ENCODE measurements around the gene ST8SIA2. TPM values are rescaled to one million over a fixed set of nuclear protein-coding genes. Genes with fewer than 3 reads are reported as not detected.

ST8SIA2 gene
- total RNA-seq, 1 donor from 2014 or later: not detected

- TF ChIP-seq CTCF (IDR thresholded peaks at IDR 0.05): no peak
These were observed 6.9 kb downstream of the ST8SIA2 start for GRCh38 chr15:92400573-92400972.

GRCh38 chr15:92400980-92401787 lies 7.5 kb downstream of the ST8SIA2 start:
- no peak for TF ChIP-seq CTCF (IDR thresholded peaks at IDR 0.05)
- intact Hi-C loops (cut with DNase I): no loop called here

More at GRCh38 chr15:92400573-92400972, 6.9 kb downstream of the ST8SIA2 start:
- Histone ChIP-seq H3K9me3 (no peaks in the 10 kb centered on the region), H3K4me1 (no peaks in the 10 kb centered on the region), H3K36me3 (no peaks in the 10 kb centered on the region), H3K27me3 (no peaks in the 10 kb centered on the region), H3K27ac (no peak overlapping the region), H3K4me3 (no peak overlapping the region)
- intact Hi-C loops (cut with DNase I): no loop called here
- DNase-seq (ENCODE audit: low spot score in 2 of 2): no peak

GRCh38 chr15:92402751-92403150 lies 9.1 kb downstream of the ST8SIA2 start:
- no peaks in the 10 kb centered on the region for H3K27me3 ChIP-seq
- no peaks in the 10 kb centered on the region for H3K4me1 ChIP-seq
- H3K36me3 ChIP-seq: no peaks in the 10 kb centered on the region
- intact Hi-C loops (cut with DNase I): no loop called here
- H3K9me3 ChIP-seq: no peaks in the 10 kb centered on the region
- no peak overlapping the region for H3K27ac ChIP-seq
- H3K4me3 ChIP-seq: no peak overlapping the region
- no peak for DNase-seq (ENCODE audit: low spot score in 2 of 2)
- TF ChIP-seq CTCF (IDR thresholded peaks at IDR 0.05): no peak

More at GRCh38 chr15:92400980-92401787, 7.5 kb downstream of the ST8SIA2 start:
- H3K27ac ChIP-seq: no peak overlapping the region
- no peak for DNase-seq (ENCODE audit: low spot score in 2 of 2)
- no peaks in the 10 kb centered on the region for H3K36me3 ChIP-seq
- H3K27me3 ChIP-seq: no peaks in the 10 kb centered on the region
- no peaks in the 10 kb centered on the region for H3K9me3 ChIP-seq
- H3K4me3 ChIP-seq: no peak overlapping the region
- no peaks in the 10 kb centered on the region for H3K4me1 ChIP-seq

- Histone ChIP-seq H3K36me3 (no peaks in the 10 kb centered on the region), H3K27ac (no peak overlapping the region), H3K4me3 (no peak overlapping the region), H3K4me1 (no peaks in the 10 kb centered on the region), H3K9me3 (no peaks in the 10 kb centered on the region), H3K27me3 (no peaks in the 10 kb centered on the region)
- no peak for TF ChIP-seq CTCF (IDR thresholded peaks at IDR 0.05)
- intact Hi-C loops (cut with DNase I): no loop called here
- DNase-seq (ENCODE audit: low spot score in 2 of 2): no peak
These were observed 12.3 kb downstream of the ST8SIA2 start for GRCh38 chr15:92405942-92406341.

- Histone ChIP-seq H3K9me3 (no peaks in the 10 kb centered on the region), H3K36me3 (no peaks in the 10 kb centered on the region), H3K27me3 (no peaks in the 10 kb centered on the region), H3K4me1 (no peaks in the 10 kb centered on the region), H3K27ac (no peak overlapping the region), H3K4me3 (no peak overlapping the region)
- intact Hi-C loops (cut with DNase I): no loop called here
- TF ChIP-seq CTCF (IDR thresholded peaks at IDR 0.05): no peak
- DNase-seq (ENCODE audit: low spot score in 2 of 2): no peak
These were observed 13.6 kb downstream of the ST8SIA2 start for GRCh38 chr15:92407321-92407720.

Data from ascending aorta (tissue), 2 donors.